Muscle of leg (tissue), 11 donors: Measurements from ENCODE around the gene FADS3. TPM values are rescaled to one million over a fixed set of nuclear protein-coding genes. Genes with fewer than 3 reads are reported as not detected.
A peak's percentile ranks its signal among the peaks of the same experiment; 100 is the strongest.

Source experiments
- DNase-seq: peaks from one replicate; pipeline ENCODE4 v3.0.0; 2013
- H3K27ac ChIP-seq: one replicate; pipeline ENCODE4 v1.5.1; 2013; ENCODE audit warnings: mild to moderate bottlenecking, low read length, control low read depth
- H3K27me3 ChIP-seq: one replicate; pipeline ENCODE4 v1.6.1; 2013; ENCODE audit warnings: low read length; ENCODE audit not compliant: control insufficient read depth, insufficient read depth
- H3K36me3 ChIP-seq: one replicate; pipeline ENCODE4 v1.6.1; 2013; ENCODE audit warnings: low read length; ENCODE audit not compliant: control insufficient read depth, insufficient read depth
- H3K4me1 ChIP-seq: one replicate; pipeline ENCODE4 v1.6.1; 2013; ENCODE audit warnings: low read length; ENCODE audit not compliant: control insufficient read depth, insufficient read depth
- H3K4me3 ChIP-seq: one replicate; pipeline ENCODE4 v1.5.1; 2013; ENCODE audit warnings: low read length, control low read depth
- H3K9me3 ChIP-seq: replicated peaks from 2 replicates; pipeline ENCODE4 v1.6.1; 2013; ENCODE audit warnings: low read depth, low read length; ENCODE audit not compliant: control insufficient read depth
- WGBS: methylation state at CpG from one replicate; pipeline ENCODE4 v1.1.5; 2013; ENCODE audit warnings: missing lambda C conversion rate; ENCODE audit not compliant: insufficient coverage; 5-methylcytosine and 5-hydroxymethylcytosine counted together
- polyA plus RNA-seq, 8 donors: library from polyadenylated mRNA; unstranded; fragments of 120-200 nt; gene quantifications; one replicate each; pipeline versions ENCODE4 v1.2.1 to v1.2.3, GENCODE V29; 2013; ENCODE audit warnings: inconsistent platforms in 1 of 8, low replicate concordance in 1 of 8; ENCODE audit not compliant: insufficient read length in 8 of 8, insufficient read depth in 1 of 8
- total RNA-seq: library from RNA; stranded (reverse); fragments of 120-200 nt; gene quantifications from one replicate; pipeline ENCODE4 v1.2.4, GENCODE V29; 2013

FADS3 gene
- total and polyA plus RNA-seq, 9 donors, result 30.5 to 43.7 (median 39.4) TPM

- Histone ChIP-seq H3K27ac (no peak overlapping the region), H3K27me3 (no peaks in the 10 kb centered on the region), H3K9me3 (no peaks in the 10 kb centered on the region), H3K4me1 (peaks cover 13% of the 10 kb centered on the region), H3K36me3 (peaks cover 63% of the 10 kb centered on the region), H3K4me3 (no peak overlapping the region)
- 49% methylated on average over 17 of the region's 27 CpGs for WGBS
- peak; percentile 78 for DNase-seq
These were observed 7.9 kb upstream of the FADS3 start for GRCh38 chr11:61899146-61899841.

GRCh38 chr11:61898247-61898582, 6.9 kb upstream of the FADS3 start:
- no peaks in the 10 kb centered on the region for H3K27me3 ChIP-seq
- H3K36me3 ChIP-seq, result peaks cover 55% of the 10 kb centered on the region
- 62% methylated on average over 9 of the region's 9 CpGs for WGBS
- no peak overlapping the region for H3K27ac ChIP-seq
- H3K4me3 ChIP-seq, result no peak overlapping the region
- peaks cover 13% of the 10 kb centered on the region for H3K4me1 ChIP-seq
- DNase-seq, result no peak
- H3K9me3 ChIP-seq, result no peaks in the 10 kb centered on the region

- Histone ChIP-seq H3K9me3 (no peaks in the 10 kb centered on the region), H3K4me1 (peaks cover 13% of the 10 kb centered on the region), H3K4me3 (no peak overlapping the region), H3K27me3 (no peaks in the 10 kb centered on the region), H3K27ac (no peak overlapping the region), H3K36me3 (peaks cover 53% of the 10 kb centered on the region)
- 62% methylated on average over 13 of the region's 17 CpGs for WGBS
- peak; percentile 62 for DNase-seq
These were observed 6.3 kb upstream of the FADS3 start for GRCh38 chr11:61897387-61898246.

GRCh38 chr11:61896665-61897386, 5.5 kb upstream of the FADS3 start:
- H3K9me3 ChIP-seq, result no peaks in the 10 kb centered on the region
- no peak overlapping the region for H3K27ac ChIP-seq
- peaks cover 16% of the 10 kb centered on the region for H3K4me1 ChIP-seq
- peaks cover 50% of the 10 kb centered on the region for H3K36me3 ChIP-seq
- no peak for DNase-seq
- no peak overlapping the region for H3K4me3 ChIP-seq
- H3K27me3 ChIP-seq, result no peaks in the 10 kb centered on the region
- 63% methylated on average over 11 of the region's 15 CpGs for WGBS

GRCh38 chr11:61895718-61896059, 4.3 kb upstream of the FADS3 start:
- DNase-seq, result no peak
- Histone ChIP-seq H3K9me3 (no peaks in the 10 kb centered on the region), H3K4me3 (no peak overlapping the region), H3K36me3 (peaks cover 41% of the 10 kb centered on the region), H3K27me3 (no peaks in the 10 kb centered on the region), H3K4me1 (peaks cover 21% of the 10 kb centered on the region), H3K27ac (no peak overlapping the region)
- 60% methylated on average over 1 of the region's 4 CpGs for WGBS

- no peak for DNase-seq
- Histone ChIP-seq H3K36me3 (peaks cover 37% of the 10 kb centered on the region), H3K4me1 (peaks cover 26% of the 10 kb centered on the region), H3K4me3 (no peak overlapping the region), H3K9me3 (no peaks in the 10 kb centered on the region), H3K27ac (no peak overlapping the region), H3K27me3 (no peaks in the 10 kb centered on the region)
- WGBS, result 44% methylated on average over 7 of the region's 17 CpGs
These were observed 3.8 kb upstream of the FADS3 start for GRCh38 chr11:61895046-61895717.

GRCh38 chr11:61893981-61894380, 2.6 kb upstream of the FADS3 start:
- WGBS, result 67% methylated on average over 3 of the region's 5 CpGs

GRCh38 chr11:61892085-61892370, 683 bp upstream of the FADS3 start:
- Histone ChIP-seq H3K36me3 (peaks cover 16% of the 10 kb centered on the region), H3K27ac (peak overlapping the region; percentile 77), H3K4me3 (peak overlapping the region; percentile 52), H3K9me3 (no peaks in the 10 kb centered on the region), H3K27me3 (no peaks in the 10 kb centered on the region), H3K4me1 (peaks cover 38% of the 10 kb centered on the region)
- 12% methylated on average over 4 of the region's 12 CpGs for WGBS
- DNase-seq, result no peak

More at GRCh38 chr11:61893981-61894380, 2.6 kb upstream of the FADS3 start:
- Histone ChIP-seq H3K4me1 (peaks cover 29% of the 10 kb centered on the region), H3K27ac (peak overlapping the region; percentile 47), H3K36me3 (peaks cover 29% of the 10 kb centered on the region), H3K4me3 (no peak overlapping the region), H3K9me3 (no peaks in the 10 kb centered on the region), H3K27me3 (no peaks in the 10 kb centered on the region)
- DNase-seq, result peak; percentile 92

- WGBS, result under 1% methylated on average over 33 of the region's 38 CpGs
- peaks cover 41% of the 10 kb centered on the region for H3K4me1 ChIP-seq
- H3K9me3 ChIP-seq, result peaks cover 2% of the 10 kb centered on the region
- DNase-seq, result no peak
- H3K27ac ChIP-seq, result peak overlapping the region; percentile 62
- peaks cover 5% of the 10 kb centered on the region for H3K36me3 ChIP-seq
- peak overlapping the region; percentile 65 for H3K4me3 ChIP-seq
- no peaks in the 10 kb centered on the region for H3K27me3 ChIP-seq
These were observed 615 bp downstream of the FADS3 start for GRCh38 chr11:61890529-61891330.
